K562 (cell line): Measurements from ENCODE around the gene SPTBN2. TPM values are rescaled to one million over a fixed set of nuclear protein-coding genes. Genes with fewer than 3 reads are reported as not detected.

Experiments
- ATAC-seq: fragments of 200-7000 bp; cut with Tn5 transposase; 3 replicates; pipeline ENCODE4 v1.9.1; 2020; ENCODE audit warnings: moderate library complexity
- BruUV-seq: library from RNA; stranded (reverse); fragments of 400-500 nt; replicated peaks from 2 replicates; lab custom pipeline; 2021; lab: Mats Ljungman, UMichigan
- CTCF ChIA-PET: fragments of 300-600 bp; formaldehyde crosslinking; extraction: SDS; loops from one replicate; lab custom pipeline; 2021; ENCODE audit warnings: low intra/inter-chr PET ratio; lab: Yijun Ruan, JAX
- POLR2A ChIA-PET: fragments of 300-600, 350-650 bp; sonication (Branson Sonifier 250); formaldehyde crosslinking; extraction: SDS; loops from one replicate; lab custom pipeline; 2021; ENCODE audit warnings: antibody characterized with exemption, inconsistent platforms; lab: Yijun Ruan, JAX
- DNase-seq, 4 experiments: peaks; one replicate each; pipeline versions ENCODE4 v3.0.0 to v3.0.0-alpha.2; 2011 to 2018; ENCODE audit warnings: low spot score in 3 of 4, mixed read lengths in 3 of 4; ENCODE audit errors: extremely low read depth in 1 of 4
- FAIRE-seq: peaks from 2 replicates; lab custom pipeline; 2011; peaks lifted over from hg19 to GRCh38; lab: Jason Lieb, UNC
- H2AFZ ChIP-seq: 2 replicates; pipeline ENCODE4 v1.6.0; 2011; ENCODE audit warnings: low read depth, low read length, control low read depth, inconsistent platforms
- H3K27ac ChIP-seq: fragments of 200-600 bp; 3 replicates; pipeline ENCODE4 v1.8.0; 2011; ENCODE audit warnings: low read depth, mild to moderate bottlenecking, control low read depth, inconsistent platforms, low read length, moderate library complexity, mixed read lengths; ENCODE audit errors: extremely low read depth
- H3K27me3 ChIP-seq, 2 experiments: fragments of 300-600 bp in 1 of 2; 2 replicates in 1 of 2; 3 replicates in 1 of 2; pipeline versions ENCODE4 v1.6.0 to v1.8.0; 2011; ENCODE audit warnings: inconsistent platforms in 2 of 2, low read length in 2 of 2, mild to moderate bottlenecking in 1 of 2, mixed read lengths in 1 of 2, moderate library complexity in 1 of 2; ENCODE audit not compliant: control insufficient read depth in 2 of 2, insufficient read depth in 2 of 2
- H3K36me3 ChIP-seq: fragments of 300-600 bp; 3 replicates; pipeline ENCODE4 v1.8.0; 2011; ENCODE audit warnings: mild to moderate bottlenecking, low read length, inconsistent platforms; ENCODE audit not compliant: control insufficient read depth, insufficient read depth
- H3K4me1 ChIP-seq, 2 experiments: fragments of 200-600 bp in 1 of 2; replicated peaks in 1 of 2; 2 replicates in 1 of 2; 3 replicates in 1 of 2; pipeline versions ENCODE4 v1.5.1 to v1.8.0; 2011; ENCODE audit warnings: inconsistent platforms in 2 of 2, low read length in 2 of 2, mild to moderate bottlenecking in 1 of 2, mixed read lengths in 1 of 2, moderate library complexity in 1 of 2; ENCODE audit not compliant: control insufficient read depth in 2 of 2, insufficient read depth in 2 of 2
- H3K4me2 ChIP-seq: 2 replicates; pipeline ENCODE4 v1.6.1; 2011; ENCODE audit warnings: low read length, control low read depth, inconsistent platforms, mixed read lengths; ENCODE audit not compliant: insufficient read depth
- H3K4me3 ChIP-seq: fragments of 200-600 bp; sonication (generic), shearing (Covaris generic); 2 replicates; pipeline ENCODE4 v1.5.1; 2016; ENCODE audit warnings: control low read depth, inconsistent platforms
- H3K79me2 ChIP-seq: fragments of 200-600 bp; 3 replicates; pipeline ENCODE4 v1.8.0; 2011; ENCODE audit warnings: low read length, inconsistent platforms; ENCODE audit not compliant: control insufficient read depth, insufficient read depth
- H3K9ac ChIP-seq, 2 experiments: 2 replicates each; pipeline versions ENCODE4 v1.6.0 to v1.6.1; 2011; ENCODE audit warnings: low read depth in 2 of 2, low read length in 2 of 2, control low read depth in 1 of 2, inconsistent platforms in 1 of 2, mild to moderate bottlenecking in 1 of 2, mixed read lengths in 1 of 2; ENCODE audit not compliant: insufficient read depth in 1 of 2
- H3K9me1 ChIP-seq: one replicate; pipeline ENCODE4 v1.6.0; 2011; ENCODE audit warnings: inconsistent platforms, mild to moderate bottlenecking, low read length, moderate library complexity; ENCODE audit not compliant: control insufficient read depth, insufficient read depth
- H3K9me3 ChIP-seq: replicated peaks from 2 replicates; pipeline ENCODE4 v1.5.1; 2011; ENCODE audit warnings: low read depth, low read length, inconsistent platforms; ENCODE audit not compliant: control insufficient read depth, insufficient read depth
- H4K20me1 ChIP-seq: replicated peaks from 2 replicates; pipeline ENCODE4 v1.6.1; 2011; ENCODE audit warnings: low read length, inconsistent platforms, mixed read lengths; ENCODE audit not compliant: control insufficient read depth, insufficient read depth
- CAMTA2 ChIP-seq: fragments of 250-450 bp; sonication (Bioruptor Pico); conservative IDR thresholded peaks from 2 replicates; pipeline ENCODE4 v1.5.1; 2022
- CREB5 ChIP-seq: fragments of 250-450 bp; sonication (Bioruptor Pico); IDR thresholded peaks from 2 replicates; pipeline ENCODE4 v1.5.0; 2020; ENCODE audit warnings: mild to moderate bottlenecking
- DNMT1 ChIP-seq: fragments of 450-650 bp; IDR thresholded peaks from 2 replicates; pipeline ENCODE4 v1.6.1; 2016; ENCODE audit warnings: antibody characterized with exemption, mild to moderate bottlenecking
- HDAC3 ChIP-seq: fragments of 450-650 bp; IDR thresholded peaks from 2 replicates; pipeline ENCODE4 v1.6.1; 2018; ENCODE audit warnings: borderline replicate concordance, mild to moderate bottlenecking, moderate library complexity; ENCODE audit not compliant: partially characterized antibody
- MYNN ChIP-seq, 2 experiments: sonication (generic); formaldehyde crosslinking in 1 of 2; IDR thresholded peaks; 2 replicates each; pipeline versions ENCODE4 v1.5.0 to v1.6.1; 2016 to 2020; ENCODE audit warnings: antibody characterized with exemption in 1 of 2, missing genetic modification reagents in 1 of 2
- POLR2AphosphoS5 ChIP-seq: IDR thresholded peaks from 2 replicates; pipeline ENCODE4 v1.6.1; 2011; ENCODE audit warnings: mild to moderate bottlenecking, low read depth, low read length, moderate library complexity; ENCODE audit not compliant: control insufficient read depth, insufficient read depth
- SP1 ChIP-seq: sonication (generic); formaldehyde crosslinking; IDR thresholded peaks from 2 replicates; pipeline ENCODE4 v1.8.1; 2022; ENCODE audit warnings: mild to moderate bottlenecking, missing genetic modification reagents
- ZBTB17 ChIP-seq: fragments of 450-650 bp; formaldehyde crosslinking; IDR thresholded peaks from 2 replicates; pipeline ENCODE4 v1.4.0; 2020; ENCODE audit warnings: mild to moderate bottlenecking
- ZBTB33 ChIP-seq: sonication (generic); formaldehyde crosslinking; IDR thresholded peaks from 2 replicates; pipeline ENCODE4 v1.8.1; 2023; ENCODE audit warnings: mild to moderate bottlenecking, missing genetic modification reagents
- ZNF668 ChIP-seq: fragments of 250-450 bp; sonication (Bioruptor Pico); IDR thresholded peaks from 2 replicates; pipeline ENCODE4 v1.8.0; 2022; ENCODE audit warnings: mild to moderate bottlenecking, inconsistent platforms
- WGBS: fragments of 100-300 bp; shearing (Covaris generic); methylation state at CpG from one replicate; pipeline ENCODE4 v1.1.6; 2016; ENCODE audit warnings: low coverage, mixed read lengths; ENCODE audit not compliant: insufficient coverage; ENCODE audit errors: missing lambda C conversion rate; 5-methylcytosine and 5-hydroxymethylcytosine counted together
- in situ Hi-C: fragments of 300-500 bp; cut with MboI; formaldehyde crosslinking; loops from 4 replicates; pipeline ENCODE4 v1.15.0; 2018; ENCODE audit warnings: inconsistent platforms, mixed read lengths
- intact Hi-C: fragments of 100-400 bp; cut with micrococcal nuclease; formaldehyde crosslinking; loops from 2 replicates; pipeline ENCODE4 v1.14.2; 2022
- polyA plus RNA-seq, 8 experiments: library from polyadenylated mRNA; depleted of rRNA in 4 of 8; stranded (reverse) in 5 of 8; unstranded in 3 of 8; fragments of >200 nt; fragmentation: Nextera tagmentation in 2 of 8; fragmentation: Illumina TruSeq in 1 of 8; extraction: Ambion mirVana in 2 of 8; extraction: Trizol in 1 of 8; gene quantifications; 2 replicates each; pipeline versions ENCODE4 v1.2.1 to v1.2.3, GENCODE V29; 2011 to 2014; ENCODE audit warnings: inconsistent platforms in 1 of 8, missing spikeins in 1 of 8
- total RNA-seq, 7 experiments: library from RNA; depleted of rRNA in 6 of 7; stranded (reverse); fragments of >200 nt in 6 of 7; fragmentation: Illumina TruSeq in 2 of 7; extraction: Trizol in 2 of 7; gene quantifications; 2 replicates each; pipeline versions ENCODE4 v1.2.1 to v1.2.3, GENCODE V29; 2011 to 2021; ENCODE audit warnings: low replicate concordance in 1 of 7

Gene SPTBN2
- total and polyA plus RNA-seq, 9 of the 15 experiments (the other 6 are each of a cell fraction or from before 2014, with no cell fraction given): 0.38 to 56.5 (median 19.7) TPM

- Histone ChIP-seq H2AFZ (no peak overlapping the region), H3K9me1 (no peaks in the 10 kb centered on the region), H3K27ac (no peak overlapping the region), H3K27me3 (no peaks in the 10 kb centered on the region), H3K4me1 (peaks cover 1 to 28% of the 10 kb centered on the region in 2 experiments; a peak in 3 of 5 replicates), H3K9ac (0 out of 4 replicates have a peak overlapping the region, but pooled peaks of 1 of the 2 experiments have one; percentile 6), H3K79me2 (no peaks in the 10 kb centered on the region; the same call in 2 of the 3 replicates), H3K9me3 (no peaks in the 10 kb centered on the region), H4K20me1 (no peaks in the 10 kb centered on the region), H3K4me2 (no peak overlapping the region), H3K4me3 (no peak overlapping the region), H3K36me3 (peaks cover 43% of the 10 kb centered on the region; the same call in 2 of the 3 replicates)
- FAIRE-seq (no peak), DNase-seq (no peak), ATAC-seq (no peak)
- WGBS: 69% methylated on average over 5 of the region's 8 CpGs
- in situ Hi-C loops (no loop called here), intact Hi-C loops (no loop called here)
- no TSS peak for BruUV-seq
- CTCF ChIA-PET: no interaction called here
- TF ChIP-seq SP1 (no peak), ZBTB33 (CRISPR knock-in tag) (no peak), DNMT1 (no peak), ZBTB17 (CRISPR knock-in tag) (no peak), CAMTA2 (CRISPR knock-in tag) (no peak), POLR2AphosphoS5 (no peak), MYNN (IDR thresholded peaks at IDR 0.05) (no peak), MYNN (CRISPR knock-in tag; IDR thresholded peaks at IDR 0.05) (no peak), CREB5 (no peak), HDAC3 (no peak), ZNF668 (CRISPR knock-in tag) (no peak)
- TF ChIP-seq, all 486 proteins: peak for 0
- POLR2A ChIA-PET: interaction anchor here (0.7 to 1.5 kb wide), 2 partner anchors 21 to 125 kb away, joined by 3 read pairs; no protein-coding TSS in a partner anchor
These were observed 9.7 kb downstream of the SPTBN2 start for GRCh38 chr11:66719111-66719872.
